Heart left ventricle (tissue), 16 donors: ENCODE data around the gene SLC10A7. TPM values are rescaled to one million over a fixed set of nuclear protein-coding genes. Genes with fewer than 3 reads are reported as not detected.

Source experiments
- ATAC-seq, 4 donors: fragments of 200-7000 bp; cut with Tn5 transposase; one replicate each; pipeline ENCODE4 v1.9.1; 2020 to 2022; ENCODE audit warnings: moderate library complexity in 4 of 4, mild to moderate bottlenecking in 3 of 4, moderate number of reproducible peaks in 1 of 4
- DNase-seq, 5 donors: peaks; one replicate each; pipeline ENCODE4 v3.0.0-alpha.2; 2020
- H3K27ac ChIP-seq, 12 donors: fragments of 200-600 bp; sonication (generic) in 4 of 12; one replicate each; pipeline versions ENCODE4 v1.5.0 to v1.8.0; 2016 to 2022; ENCODE audit warnings: mild to moderate bottlenecking in 2 of 12
- H3K27me3 ChIP-seq, 9 donors: fragments of 200-600 bp; sonication (generic) in 2 of 9; one replicate each; pipeline versions ENCODE4 v1.5.1 to v1.8.0; 2016 to 2022; ENCODE audit warnings: mild to moderate bottlenecking in 3 of 9
- H3K36me3 ChIP-seq, 9 donors: fragments of 200-600 bp; sonication (generic) in 2 of 9; one replicate each; pipeline versions ENCODE4 v1.5.0 to v1.8.0; 2018 to 2022; ENCODE audit warnings: mild to moderate bottlenecking in 2 of 9
- H3K4me1 ChIP-seq, 12 donors: fragments of 200-600 bp; sonication (generic) in 4 of 12; one replicate each; pipeline versions ENCODE4 v1.5.0 to v1.8.0; 2016 to 2022; ENCODE audit warnings: mild to moderate bottlenecking in 3 of 12
- H3K4me3 ChIP-seq, 12 donors: fragments of 200-600 bp; sonication (generic) in 4 of 12; one replicate each; pipeline versions ENCODE4 v1.5.0 to v1.8.0; 2017 to 2022; ENCODE audit warnings: mild to moderate bottlenecking in 9 of 12, moderate library complexity in 4 of 12
- H3K9me3 ChIP-seq, 12 donors: fragments of 200-600 bp; sonication (generic) in 4 of 12; one replicate each; pipeline versions ENCODE4 v1.5.0 to v1.8.0; 2016 to 2022; ENCODE audit warnings: mild to moderate bottlenecking in 1 of 12
- POLR2A ChIP-seq, 2 donors: fragments of 450-650 bp; IDR thresholded peaks; one replicate each; pipeline ENCODE4 v1.6.1; 2017; ENCODE audit warnings: antibody characterized with exemption in 2 of 2, mild to moderate bottlenecking in 2 of 2, moderate library complexity in 2 of 2
- WGBS, 4 donors: extraction: QIAGEN DNeasy Blood & Tissue Kit in 2 of 4; methylation state at CpG; one replicate each; pipeline versions ENCODE4 v1.1.5 to v1.1.7; 2013 to 2018; 5-methylcytosine and 5-hydroxymethylcytosine counted together
- intact Hi-C, 10 donors: fragments of 100-400 bp; cut with DNase I; formaldehyde crosslinking; loops; one replicate each; pipeline versions ENCODE4 v1.11.1 to v1.14.2; 2022
- polyA plus RNA-seq, 2 donors: library from polyadenylated mRNA; stranded (reverse); fragments of 200-250 nt; gene quantifications; one replicate each; pipeline ENCODE4 v1.2.3, GENCODE V29; 2013
- total RNA-seq, 9 donors: library from RNA; depleted of rRNA in 2 of 9; stranded (reverse); fragments of >200 nt in 2 of 9; fragmentation: NEBNext Ultra II Directional in 3 of 9; extraction: Animal tissue kit (Norgen Biotek cat#: 25700) in 3 of 9; gene quantifications; one replicate each; pipeline versions ENCODE4 v1.1.0 to v1.2.4, GENCODE V29; 2016 to 2023
- TF ChIP-seq, protein P1 (sequence below), 12 donors: fragments of 200-600 bp; sonication (generic) in 4 of 12; IDR thresholded peaks; one replicate each; pipeline versions ENCODE4 v1.5.0 to v1.8.0; 2018 to 2022; ENCODE audit warnings: antibody characterized with exemption in 12 of 12, mild to moderate bottlenecking in 5 of 12
- donor health status: ischemic (EF 13 %, LVEDD 7.1; RV severe dilation, severe dysfunction).
- donor health status: healthy with polysubstance abuse.
- donor health status: DM: no; HTN: yes; CAD: no.
- donor health status: DM: no; HTN: no; CAD: no.
- donor health status: ischemic (EF 25% LVEDD 6.9; RV normal size, moderate dysfunction).
- donor health status: ischemic (EF 25% LVEDD 5.7; RV mildly dilated, moderate dysfunction).
- donor health status: healthy.
- donor health status: DM: yes; HTN: yes; CAD: no.
- donor health status: ischemic (EF 35%, LVEDD 5.7; RV mildly dilated, moderate dysfunction).
- donor health status: nonischemic (EF 11% LVEDD 7.7; RV severe dilation, severe dysfunction).
- donor health status: DM: yes; HTN: yes; CAD: no.
- donor health status: PGD.
- donor health status: ischemic (EF 29% LVEDD 5.4; RV normal size, mild dysfunction).
- donor health status: nonischemic (EF 23%, LVEDD 6.1; RV moderate dilation, normal function).

The SLC10A7 gene
- total and polyA plus RNA-seq, 11 donors, result 1.2 to 8.7 (median 3.1) TPM

DNA sequence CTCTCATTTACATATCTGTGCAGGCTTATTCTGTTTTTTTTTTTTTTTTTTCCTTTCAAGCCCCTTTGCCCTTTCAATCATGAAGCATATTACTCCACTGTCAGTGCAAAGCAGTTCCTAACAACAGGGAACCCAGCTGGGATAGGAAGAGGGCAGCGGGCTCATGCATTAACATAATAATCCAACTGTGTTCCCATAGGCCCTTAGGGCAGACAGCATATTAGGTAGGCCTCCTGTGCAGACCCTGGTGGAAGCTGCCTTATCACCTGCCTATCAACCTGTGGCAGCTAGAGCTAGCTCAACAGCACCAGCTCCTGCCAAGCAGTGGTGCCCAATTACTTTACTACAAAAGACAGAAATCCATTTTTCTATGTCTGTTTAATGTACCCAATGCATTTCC, 49.3 kb downstream of the SLC10A7 start:
- no peak overlapping the region for H3K27ac ChIP-seq
- intact Hi-C loops, result no loop called here
- no peak overlapping the region for H3K4me3 ChIP-seq
- H3K9me3 ChIP-seq, result no peaks in the 10 kb centered on the region
- ATAC-seq (no peak), DNase-seq (no peak)
- no peak for TF ChIP-seq POLR2A (IDR thresholded peaks at IDR 0.05)
- TF ChIP-seq, protein P1, sequence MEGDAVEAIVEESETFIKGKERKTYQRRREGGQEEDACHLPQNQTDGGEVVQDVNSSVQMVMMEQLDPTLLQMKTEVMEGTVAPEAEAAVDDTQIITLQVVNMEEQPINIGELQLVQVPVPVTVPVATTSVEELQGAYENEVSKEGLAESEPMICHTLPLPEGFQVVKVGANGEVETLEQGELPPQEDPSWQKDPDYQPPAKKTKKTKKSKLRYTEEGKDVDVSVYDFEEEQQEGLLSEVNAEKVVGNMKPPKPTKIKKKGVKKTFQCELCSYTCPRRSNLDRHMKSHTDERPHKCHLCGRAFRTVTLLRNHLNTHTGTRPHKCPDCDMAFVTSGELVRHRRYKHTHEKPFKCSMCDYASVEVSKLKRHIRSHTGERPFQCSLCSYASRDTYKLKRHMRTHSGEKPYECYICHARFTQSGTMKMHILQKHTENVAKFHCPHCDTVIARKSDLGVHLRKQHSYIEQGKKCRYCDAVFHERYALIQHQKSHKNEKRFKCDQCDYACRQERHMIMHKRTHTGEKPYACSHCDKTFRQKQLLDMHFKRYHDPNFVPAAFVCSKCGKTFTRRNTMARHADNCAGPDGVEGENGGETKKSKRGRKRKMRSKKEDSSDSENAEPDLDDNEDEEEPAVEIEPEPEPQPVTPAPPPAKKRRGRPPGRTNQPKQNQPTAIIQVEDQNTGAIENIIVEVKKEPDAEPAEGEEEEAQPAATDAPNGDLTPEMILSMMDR (IDR thresholded peaks at IDR 0.05), result no peak
- 96 to 100% (median 98%) methylated on average over 1 of the region's 1 CpG for WGBS, 4 donors
- H3K27me3 ChIP-seq, result no peaks in the 10 kb centered on the region
- H3K4me1 ChIP-seq, result peaks cover 0 to 7% (median 0%) of the 10 kb centered on the region in 12 donors
- H3K36me3 ChIP-seq, result no peaks in the 10 kb centered on the region

DNA sequence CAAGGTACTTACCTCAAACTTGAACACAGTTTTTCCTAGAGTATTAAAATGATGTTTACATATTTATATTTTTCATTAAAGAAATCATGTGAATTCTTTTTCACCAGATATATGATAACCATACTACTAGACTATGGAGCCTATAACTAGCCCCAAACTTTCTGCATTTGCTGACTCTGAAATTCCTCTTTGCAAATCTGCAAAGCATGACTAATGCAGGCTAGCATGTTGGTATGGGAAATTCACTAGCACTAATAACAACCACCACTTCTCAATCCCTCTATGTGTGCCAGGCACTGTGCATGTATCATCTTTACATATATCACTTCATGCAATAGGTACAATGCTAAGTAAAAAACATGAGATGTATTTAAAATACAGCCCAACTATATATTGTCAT, 51.1 kb downstream of the SLC10A7 start:
- Histone ChIP-seq H3K9me3 (no peaks in the 10 kb centered on the region), H3K27ac (no peak overlapping the region), H3K4me3 (no peak overlapping the region), H3K36me3 (no peaks in the 10 kb centered on the region), H3K4me1 (no peaks in the 10 kb centered on the region), H3K27me3 (no peaks in the 10 kb centered on the region)
- TF ChIP-seq, protein P1 (IDR thresholded peaks at IDR 0.05), result no peak
- no peak for TF ChIP-seq POLR2A (IDR thresholded peaks at IDR 0.05)
- DNase-seq, result no peak
- ATAC-seq, result no peak
- intact Hi-C loops, result no loop called here

GRCh38 chr4:146469022-146469421, 52.7 kb downstream of the SLC10A7 start:
- ATAC-seq (no peak), DNase-seq (no peak)
- H3K27ac ChIP-seq, result no peak overlapping the region
- 91 to 98% (median 96%) methylated on average over 1 of the region's 1 CpG for WGBS, 4 donors
- no peak overlapping the region for H3K4me3 ChIP-seq
- H3K36me3 ChIP-seq, result no peaks in the 10 kb centered on the region
- H3K27me3 ChIP-seq, result no peaks in the 10 kb centered on the region
- TF ChIP-seq, protein P1 (IDR thresholded peaks at IDR 0.05), result no peak
- no peak for TF ChIP-seq POLR2A (IDR thresholded peaks at IDR 0.05)
- no peaks in the 10 kb centered on the region for H3K9me3 ChIP-seq
- H3K4me1 ChIP-seq, result no peaks in the 10 kb centered on the region
- intact Hi-C loops, result no loop called here

DNA sequence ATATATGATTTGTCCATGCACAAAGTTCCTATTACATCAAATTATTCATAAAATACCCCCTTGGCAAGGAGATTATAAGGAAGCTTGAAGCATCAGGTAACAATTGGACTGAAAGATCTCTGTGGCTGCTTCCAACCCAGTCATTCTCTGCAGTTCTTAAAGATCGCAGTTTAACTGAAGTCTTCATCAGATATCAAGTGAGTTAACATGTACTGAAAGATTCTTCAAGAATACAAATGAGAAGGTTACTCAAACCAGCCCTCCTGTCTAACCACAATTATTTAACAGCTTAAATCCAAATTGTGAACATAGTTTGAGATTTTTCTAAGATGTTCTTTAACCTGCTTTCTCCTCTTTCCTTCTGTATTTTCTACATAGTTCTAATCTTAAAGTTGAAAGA, 56.1 kb downstream of the SLC10A7 start:
- H3K4me3 ChIP-seq, result no peak overlapping the region
- 88 to 96% (median 94%) methylated on average over 1 of the region's 1 CpG for WGBS, 4 donors
- no peak for TF ChIP-seq POLR2A (IDR thresholded peaks at IDR 0.05)
- TF ChIP-seq, protein P1 (IDR thresholded peaks at IDR 0.05), result no peak
- no peaks in the 10 kb centered on the region for H3K36me3 ChIP-seq
- intact Hi-C loops, result no loop called here
- DNase-seq (no peak), ATAC-seq (no peak)
- no peak overlapping the region for H3K27ac ChIP-seq
- H3K9me3 ChIP-seq, result no peaks in the 10 kb centered on the region
- H3K27me3 ChIP-seq, result no peaks in the 10 kb centered on the region
- no peaks in the 10 kb centered on the region for H3K4me1 ChIP-seq
